ENCODE results near the gene MRPL9. TPM values are rescaled to one million over a fixed set of nuclear protein-coding genes. Genes with fewer than 3 reads are reported as not detected.

MRPL9 gene
- total and polyA plus RNA-seq, 2 experiments from 2014 or later: 89.0 to 126 TPM

DNA sequence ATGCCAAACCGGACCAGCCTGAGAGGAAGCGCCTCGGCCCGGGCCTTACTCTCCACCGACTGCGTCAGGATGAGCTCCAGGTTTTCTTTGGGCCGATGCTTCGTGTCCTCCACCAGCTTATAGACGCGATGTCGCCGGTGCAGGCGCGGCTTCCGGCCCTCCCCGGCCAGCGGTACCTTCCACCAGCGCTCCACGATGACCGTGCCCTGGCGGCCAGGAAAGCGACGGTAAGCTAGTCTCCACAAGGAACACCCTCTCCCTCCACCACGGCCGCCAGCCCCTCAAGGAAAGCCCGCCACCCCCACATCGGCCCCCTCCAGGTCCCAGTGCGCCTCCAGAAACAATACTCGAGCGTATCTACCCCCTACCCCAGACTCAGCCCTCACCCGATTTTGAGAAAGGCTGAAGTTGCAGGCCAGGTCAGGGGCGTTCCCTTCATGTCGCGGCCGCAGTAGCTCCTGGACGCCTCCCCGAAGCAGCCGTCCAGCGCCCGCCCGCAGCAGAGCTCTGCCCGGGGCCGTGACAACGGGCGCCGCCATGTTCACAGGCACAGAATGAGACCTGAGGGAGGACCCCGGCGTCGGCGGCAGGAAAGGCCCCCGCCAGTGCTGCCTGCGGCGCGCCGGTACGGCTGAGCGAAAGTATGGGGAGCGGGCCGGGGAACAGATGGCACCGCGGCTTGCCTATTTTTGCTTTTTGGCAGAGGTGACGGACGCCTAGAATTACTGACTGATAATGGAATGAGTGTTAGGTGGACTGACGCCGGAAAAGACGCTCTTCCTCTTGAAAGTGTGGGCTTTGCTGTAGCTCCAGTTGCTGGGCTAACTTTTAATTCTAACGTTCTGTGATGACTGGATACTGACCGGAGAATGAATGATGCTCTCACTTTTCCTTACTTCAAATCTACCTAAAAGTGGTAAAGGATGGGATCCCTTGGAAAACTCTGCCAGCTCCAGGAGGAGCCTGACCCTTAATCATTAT lies at the start of gene MRPL9 (continued):
- TF ChIP-seq, protein P1, sequence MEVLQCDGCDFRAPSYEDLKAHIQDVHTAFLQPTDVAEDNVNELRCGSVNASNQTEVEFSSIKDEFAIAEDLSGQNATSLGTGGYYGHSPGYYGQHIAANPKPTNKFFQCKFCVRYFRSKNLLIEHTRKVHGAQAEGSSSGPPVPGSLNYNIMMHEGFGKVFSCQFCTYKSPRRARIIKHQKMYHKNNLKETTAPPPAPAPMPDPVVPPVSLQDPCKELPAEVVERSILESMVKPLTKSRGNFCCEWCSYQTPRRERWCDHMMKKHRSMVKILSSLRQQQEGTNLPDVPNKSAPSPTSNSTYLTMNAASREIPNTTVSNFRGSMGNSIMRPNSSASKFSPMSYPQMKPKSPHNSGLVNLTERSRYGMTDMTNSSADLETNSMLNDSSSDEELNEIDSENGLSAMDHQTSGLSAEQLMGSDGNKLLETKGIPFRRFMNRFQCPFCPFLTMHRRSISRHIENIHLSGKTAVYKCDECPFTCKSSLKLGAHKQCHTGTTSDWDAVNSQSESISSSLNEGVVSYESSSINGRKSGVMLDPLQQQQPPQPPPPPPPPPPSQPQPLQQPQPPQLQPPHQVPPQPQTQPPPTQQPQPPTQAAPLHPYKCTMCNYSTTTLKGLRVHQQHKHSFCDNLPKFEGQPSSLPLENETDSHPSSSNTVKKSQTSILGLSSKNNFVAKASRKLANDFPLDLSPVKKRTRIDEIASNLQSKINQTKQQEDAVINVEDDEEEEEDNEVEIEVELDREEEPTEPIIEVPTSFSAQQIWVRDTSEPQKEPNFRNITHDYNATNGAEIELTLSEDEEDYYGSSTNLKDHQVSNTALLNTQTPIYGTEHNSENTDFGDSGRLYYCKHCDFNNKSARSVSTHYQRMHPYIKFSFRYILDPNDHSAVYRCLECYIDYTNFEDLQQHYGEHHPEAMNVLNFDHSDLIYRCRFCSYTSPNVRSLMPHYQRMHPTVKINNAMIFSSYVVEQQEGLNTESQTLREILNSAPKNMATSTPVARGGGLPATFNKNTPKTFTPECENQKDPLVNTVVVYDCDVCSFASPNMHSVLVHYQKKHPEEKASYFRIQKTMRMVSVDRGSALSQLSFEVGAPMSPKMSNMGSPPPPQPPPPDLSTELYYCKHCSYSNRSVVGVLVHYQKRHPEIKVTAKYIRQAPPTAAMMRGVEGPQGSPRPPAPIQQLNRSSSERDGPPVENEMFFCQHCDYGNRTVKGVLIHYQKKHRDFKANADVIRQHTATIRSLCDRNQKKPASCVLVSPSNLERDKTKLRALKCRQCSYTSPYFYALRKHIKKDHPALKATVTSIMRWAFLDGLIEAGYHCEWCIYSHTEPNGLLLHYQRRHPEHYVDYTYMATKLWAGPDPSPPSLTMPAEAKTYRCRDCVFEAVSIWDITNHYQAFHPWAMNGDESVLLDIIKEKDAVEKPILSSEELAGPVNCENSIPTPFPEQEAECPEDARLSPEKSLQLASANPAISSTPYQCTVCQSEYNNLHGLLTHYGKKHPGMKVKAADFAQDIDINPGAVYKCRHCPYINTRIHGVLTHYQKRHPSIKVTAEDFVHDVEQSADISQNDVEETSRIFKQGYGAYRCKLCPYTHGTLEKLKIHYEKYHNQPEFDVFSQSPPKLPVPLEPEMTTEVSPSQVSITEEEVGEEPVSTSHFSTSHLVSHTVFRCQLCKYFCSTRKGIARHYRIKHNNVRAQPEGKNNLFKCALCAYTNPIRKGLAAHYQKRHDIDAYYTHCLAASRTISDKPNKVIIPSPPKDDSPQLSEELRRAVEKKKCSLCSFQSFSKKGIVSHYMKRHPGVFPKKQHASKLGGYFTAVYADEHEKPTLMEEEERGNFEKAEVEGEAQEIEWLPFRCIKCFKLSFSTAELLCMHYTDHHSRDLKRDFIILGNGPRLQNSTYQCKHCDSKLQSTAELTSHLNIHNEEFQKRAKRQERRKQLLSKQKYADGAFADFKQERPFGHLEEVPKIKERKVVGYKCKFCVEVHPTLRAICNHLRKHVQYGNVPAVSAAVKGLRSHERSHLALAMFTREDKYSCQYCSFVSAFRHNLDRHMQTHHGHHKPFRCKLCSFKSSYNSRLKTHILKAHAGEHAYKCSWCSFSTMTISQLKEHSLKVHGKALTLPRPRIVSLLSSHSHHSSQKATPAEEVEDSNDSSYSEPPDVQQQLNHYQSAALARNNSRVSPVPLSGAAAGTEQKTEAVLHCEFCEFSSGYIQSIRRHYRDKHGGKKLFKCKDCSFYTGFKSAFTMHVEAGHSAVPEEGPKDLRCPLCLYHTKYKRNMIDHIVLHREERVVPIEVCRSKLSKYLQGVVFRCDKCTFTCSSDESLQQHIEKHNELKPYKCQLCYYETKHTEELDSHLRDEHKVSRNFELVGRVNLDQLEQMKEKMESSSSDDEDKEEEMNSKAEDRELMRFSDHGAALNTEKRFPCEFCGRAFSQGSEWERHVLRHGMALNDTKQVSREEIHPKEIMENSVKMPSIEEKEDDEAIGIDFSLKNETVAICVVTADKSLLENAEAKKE (CRISPR knock-in tag; IDR thresholded peaks at IDR 0.05): no peak

DNA sequence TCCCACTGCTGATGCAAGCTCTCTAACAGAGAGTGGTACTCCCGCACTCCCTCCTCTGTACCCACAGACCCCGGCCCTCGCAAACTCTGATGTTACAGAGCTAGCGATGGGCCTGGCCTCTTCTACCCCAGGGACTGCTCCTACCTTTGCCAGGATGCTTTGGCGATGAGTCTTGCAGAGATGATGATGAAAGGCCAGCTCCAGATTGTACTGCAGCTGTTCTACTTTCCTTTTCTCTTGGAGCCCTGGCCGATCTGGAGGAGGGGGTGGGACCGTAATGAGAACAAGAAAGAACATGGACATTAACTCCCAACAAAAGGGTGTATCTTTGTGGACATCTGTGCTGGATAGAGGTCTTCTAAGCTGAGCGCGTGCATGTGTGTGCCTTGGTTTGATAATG lies 47.9 kb upstream of the MRPL9 start:
- H3K4me3 ChIP-seq: no peak overlapping the region
- no peaks in the 10 kb centered on the region for H3K79me2 ChIP-seq (replicated peaks; ENCODE audit: insufficient read depth)
- DNase-seq (ENCODE audit: low spot score) (no peak), ATAC-seq (no peak)
- peak overlapping the region; percentile 34; the same call in 1 of the 2 replicates for H3K27ac Mint-ChIP-seq
- no peaks in the 10 kb centered on the region for H4K20me1 ChIP-seq (replicated peaks; ENCODE audit: insufficient read depth)
- H3K9me2 ChIP-seq (ENCODE audit: insufficient read depth): no peaks in the 10 kb centered on the region
- no peak overlapping the region for H3K27ac ChIP-seq (ENCODE audit: low read depth)
- no peak overlapping the region for H3K4me2 ChIP-seq
- no peak overlapping the region for H3K4me3 Mint-ChIP-seq
- H3K36me3 Mint-ChIP-seq (ENCODE audit: low read depth): no peaks in the 10 kb centered on the region
- H3K36me3 ChIP-seq (ENCODE audit: insufficient read depth): no peaks in the 10 kb centered on the region
- H3K27me3 ChIP-seq (ENCODE audit: insufficient read depth): no peaks in the 10 kb centered on the region
- no peaks in the 10 kb centered on the region for H3K9me3 Mint-ChIP-seq
- peaks cover 22% of the 10 kb centered on the region for H3K4me1 Mint-ChIP-seq
- H3K27me3 Mint-ChIP-seq (ENCODE audit: insufficient read depth, low read depth, poor library complexity): peaks cover 8% of the 10 kb centered on the region
- H3F3A ChIP-seq (replicated peaks; ENCODE audit: low read depth): no peaks in the 10 kb centered on the region
- peak overlapping the region; percentile 52; the same call in 1 of the 2 replicates for H2AFZ ChIP-seq
- H3K4me1 ChIP-seq (ENCODE audit: insufficient read depth): peaks cover 7% of the 10 kb centered on the region
- TF ChIP-seq EZH2 (IDR thresholded peaks at IDR 0.05; ENCODE audit: low read depth, unreplicated experiment) (no peak), REST (IDR thresholded peaks at IDR 0.05; ENCODE audit: unreplicated experiment) (no peak)
- TF ChIP-seq, protein P1 (CRISPR knock-in tag; IDR thresholded peaks at IDR 0.05): no peak
